HG02763 (cell line): ENCODE results near the gene RPS18.

Experiments
- ATAC-seq: cut with Tn5 transposase; IDR thresholded peaks from one replicate; pipeline ENCODE4 v1.9.1; 2021; ENCODE audit warnings: mild to moderate bottlenecking, moderate library complexity; ENCODE audit not compliant: unreplicated experiment

RPS18 gene

DNA sequence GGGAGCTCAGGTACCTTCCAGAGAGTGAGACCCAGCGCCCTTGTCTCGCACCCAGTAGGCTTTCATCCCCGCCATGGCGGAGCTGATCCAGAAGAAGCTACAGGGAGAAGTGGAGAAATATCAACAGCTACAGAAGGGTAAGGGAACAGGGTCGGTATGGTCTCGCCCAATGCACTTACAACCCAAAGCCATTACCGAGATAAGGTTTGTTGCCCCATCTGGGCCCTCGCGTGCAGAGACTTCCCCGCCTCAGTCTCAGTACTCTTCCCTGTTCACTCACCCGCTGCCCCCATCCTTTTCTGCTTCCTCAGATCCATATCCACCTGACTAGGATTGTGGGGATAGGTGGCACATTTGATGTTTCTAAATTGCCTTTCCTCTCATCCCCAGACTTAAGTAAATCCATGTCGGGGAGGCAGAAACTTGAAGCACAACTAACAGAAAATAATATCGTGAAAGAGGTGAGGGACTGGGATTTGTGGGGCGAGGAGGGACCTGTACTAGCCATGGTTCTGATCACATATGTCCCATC, 18.0 kb downstream of the RPS18 start:
- peak; percentile 12 for ATAC-seq

DNA sequence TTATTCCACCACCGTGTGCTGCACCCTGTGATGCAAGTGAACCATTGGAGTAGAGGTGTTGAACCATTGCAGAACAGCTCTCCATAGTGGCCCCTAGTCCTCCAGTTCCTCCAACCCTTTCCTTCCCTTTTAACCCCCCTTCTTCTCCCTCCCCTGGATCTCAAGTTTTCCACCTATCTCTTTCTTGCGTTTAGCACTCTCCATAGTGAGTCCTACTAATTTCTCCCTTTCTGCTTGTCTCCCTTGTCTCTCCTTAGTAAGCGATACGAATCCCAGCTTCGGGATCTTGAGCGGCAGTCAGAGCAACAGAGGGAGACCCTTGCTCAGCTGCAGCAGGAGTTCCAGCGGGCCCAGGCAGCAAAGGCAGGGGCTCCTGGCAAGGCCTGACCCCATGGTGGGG, 18.6 kb downstream of the RPS18 start:
- no peak for ATAC-seq

DNA sequence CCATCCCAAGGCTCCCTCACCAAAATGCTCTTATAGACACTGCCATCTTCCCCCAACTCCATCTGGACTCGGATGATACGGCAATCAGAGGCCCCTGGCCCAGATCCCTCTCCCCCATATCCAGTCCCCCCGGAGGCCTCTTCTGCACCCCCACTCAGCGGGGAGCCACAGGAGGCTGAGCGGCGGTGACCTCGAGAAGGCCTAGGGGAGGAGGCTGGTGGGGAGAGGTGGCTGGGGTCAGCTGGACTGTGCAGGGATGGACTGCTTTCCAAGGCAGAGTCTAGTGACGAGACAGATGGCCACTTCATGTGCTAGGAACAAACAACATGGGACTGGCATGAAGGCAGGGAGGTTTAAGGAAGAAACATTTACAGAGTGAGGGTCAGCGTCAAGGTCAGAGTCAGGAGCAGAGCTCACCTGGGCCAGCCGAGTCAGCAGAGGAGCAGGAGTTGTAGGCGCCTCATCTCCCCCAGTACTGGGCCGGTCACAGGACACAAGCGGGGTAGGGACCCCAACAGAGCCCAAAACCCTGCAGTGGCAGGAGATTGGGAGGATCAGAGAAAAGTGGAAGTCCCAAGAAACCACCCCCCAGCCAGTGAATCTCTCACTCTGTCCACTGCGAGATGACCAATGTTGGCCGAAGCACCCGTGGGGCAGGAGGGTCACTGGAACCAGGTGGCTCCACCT, 21.3 kb downstream of the RPS18 start:
- no peak for ATAC-seq

- no peak for ATAC-seq
These were observed 22.4 kb downstream of the RPS18 start for GRCh38 chr6:33294086-33294823.

DNA sequence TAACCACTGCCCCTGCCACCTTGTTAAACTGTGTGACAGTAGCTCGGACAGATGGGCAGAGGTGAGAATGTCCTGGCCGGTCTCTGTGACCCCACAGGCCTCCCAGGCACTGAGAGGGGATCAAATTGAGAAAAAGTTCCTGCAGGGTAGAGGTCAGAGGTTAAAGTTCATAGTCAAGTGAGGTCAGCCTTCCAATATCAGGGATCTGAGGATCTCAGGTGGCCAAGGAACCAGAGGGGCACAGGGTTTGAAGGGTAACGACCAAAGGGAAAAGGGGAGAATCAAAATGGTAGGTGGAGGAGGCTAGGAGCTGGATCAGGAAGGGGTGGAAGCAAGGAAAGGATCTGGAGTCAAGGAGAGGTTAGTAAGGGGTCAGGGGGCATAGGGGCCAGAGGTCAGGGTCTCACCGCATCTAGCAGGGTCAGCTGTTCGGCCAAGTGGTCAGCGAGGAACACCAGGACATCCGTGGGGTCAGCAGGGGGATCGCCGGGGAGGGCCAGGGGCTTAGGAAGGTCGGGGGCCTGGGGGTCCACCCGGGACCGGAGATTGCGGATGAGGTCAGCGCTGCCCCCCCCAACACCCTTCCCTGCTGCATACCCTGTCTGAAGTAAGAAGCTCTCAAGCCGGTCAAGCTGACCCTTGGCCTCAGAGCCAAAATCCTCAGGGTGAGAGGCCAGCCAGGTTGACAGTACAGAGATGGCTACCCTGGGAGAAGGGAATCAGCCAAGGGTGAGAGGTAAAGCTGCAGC, 23.9 kb downstream of the RPS18 start:
- no peak for ATAC-seq

DNA sequence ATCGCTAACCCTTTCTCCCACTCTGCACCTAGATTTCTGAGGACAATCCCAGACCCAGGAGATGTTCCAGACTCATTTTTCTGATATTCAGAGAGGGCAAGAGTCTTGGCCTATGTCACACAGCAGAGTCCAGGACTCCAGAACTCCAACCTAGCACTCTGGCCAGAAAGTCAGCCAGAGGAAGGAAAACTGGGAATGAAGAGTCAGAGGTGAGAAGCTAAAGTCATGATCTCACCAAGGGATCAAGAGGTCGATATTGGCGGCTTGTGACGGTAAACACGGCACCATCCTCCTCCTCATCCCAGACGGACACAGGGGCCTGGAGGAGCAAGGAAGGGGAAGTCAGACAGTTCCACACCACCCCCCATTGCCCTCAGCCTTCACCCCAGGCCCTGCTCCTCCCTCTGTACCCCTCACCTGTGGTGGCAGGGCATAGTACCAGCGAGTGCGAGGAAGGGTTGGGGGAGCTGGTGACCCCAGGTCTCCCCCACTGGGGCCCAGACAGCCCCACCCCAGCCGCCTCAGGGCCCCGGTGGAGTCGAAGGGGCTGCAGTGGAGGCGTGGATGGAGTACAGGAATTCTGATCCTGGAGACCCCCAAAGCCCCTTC, 25.0 kb downstream of the RPS18 start:
- ATAC-seq: no peak

DNA sequence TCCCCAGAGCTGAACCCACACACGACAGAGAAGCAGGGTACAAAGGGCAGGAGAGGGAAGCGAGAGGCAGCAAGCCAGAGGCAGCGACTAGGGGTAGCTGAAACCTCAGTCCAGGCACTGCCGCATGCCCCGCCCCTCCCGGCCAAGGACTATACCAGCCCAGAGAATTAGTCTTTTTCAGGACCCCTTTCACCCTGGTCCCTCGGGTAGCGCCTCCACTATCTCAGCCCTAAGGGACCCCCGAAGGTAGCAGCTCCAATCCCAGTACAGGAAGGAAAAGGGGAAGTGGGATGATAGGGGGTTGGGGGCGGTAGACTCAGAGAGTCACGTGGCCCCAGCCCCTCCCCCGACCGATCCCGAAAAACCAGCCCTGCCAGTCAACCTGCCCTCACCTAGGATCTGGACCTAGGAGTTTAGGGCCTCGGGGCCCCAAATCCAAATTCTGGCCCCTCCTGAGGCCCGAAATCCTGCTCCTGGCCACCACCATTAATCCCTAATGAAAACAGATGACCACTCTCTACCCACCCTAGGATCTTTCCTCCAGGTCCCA, 25.6 kb downstream of the RPS18 start:
- no peak for ATAC-seq

DNA sequence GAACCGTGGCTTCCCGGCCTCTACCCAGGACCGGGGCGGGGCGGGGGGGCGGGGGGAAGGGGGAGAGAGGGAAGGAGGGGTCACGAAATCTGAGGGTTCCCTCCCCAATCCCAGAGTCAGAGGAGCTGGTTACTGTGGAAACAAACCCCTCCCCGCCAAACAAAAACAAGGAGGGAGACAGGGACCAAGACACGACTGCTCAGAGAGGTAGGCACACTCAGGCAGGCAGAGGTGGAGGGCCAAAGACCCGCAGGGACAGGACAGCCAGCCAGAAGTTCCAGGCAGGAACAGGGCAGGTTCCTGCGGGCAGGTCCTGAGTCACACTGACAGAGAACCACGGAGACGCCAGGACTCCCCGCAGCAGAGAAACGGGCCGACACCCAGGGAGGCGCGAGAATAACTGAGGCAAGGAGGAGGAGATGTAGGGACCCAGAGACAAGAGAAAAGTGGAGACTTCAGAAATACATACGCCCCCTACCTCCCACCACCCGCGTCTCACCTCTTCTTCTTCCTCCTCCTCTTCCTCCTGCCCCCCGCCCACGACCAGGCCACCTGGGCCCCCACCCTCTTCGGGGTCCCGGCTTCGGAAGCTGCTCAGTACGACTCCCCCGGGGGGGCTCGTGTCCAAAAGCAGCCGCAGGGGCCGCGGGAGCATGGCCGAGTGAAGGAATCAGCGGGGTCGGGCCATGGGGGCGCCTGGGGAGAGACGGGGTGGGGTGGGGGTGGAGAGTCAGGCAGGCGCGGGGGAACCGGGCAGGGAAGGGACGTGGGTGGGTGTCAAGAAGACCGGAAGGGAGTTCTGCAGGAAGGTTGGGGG, 26.3 kb downstream of the RPS18 start:
- ATAC-seq: no peak

DNA sequence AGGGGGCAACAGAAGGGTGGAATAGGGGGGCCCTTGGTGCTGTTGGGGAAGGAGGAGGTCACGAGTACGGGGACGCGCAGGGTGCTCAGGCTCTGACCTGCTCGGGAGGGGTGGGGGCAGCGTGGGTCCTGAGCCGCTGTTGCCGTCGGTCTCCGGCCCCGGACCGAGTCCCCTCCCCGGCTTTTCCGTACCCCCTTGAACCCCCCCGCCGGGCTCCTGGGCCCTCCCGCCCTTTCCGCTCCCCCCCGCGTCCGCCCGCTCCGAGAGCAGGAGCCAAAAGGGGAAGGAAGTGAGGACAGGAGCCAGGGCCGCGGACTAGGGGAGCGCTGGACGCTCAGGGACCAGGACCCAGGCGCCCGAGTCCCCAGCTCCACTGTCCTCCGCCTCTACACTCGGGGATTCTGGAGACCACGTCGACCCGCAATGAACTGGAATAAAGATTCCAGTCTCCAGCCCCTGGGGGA, 26.9 kb downstream of the RPS18 start, which contains the start of gene RGL2:
Gene RGL2, minus strand, starts transcription at position 170 of the 464 bp plus-strand sequence. CDS start 332 bp downstream, outside the sequence.
- peak; percentile 26 for ATAC-seq

GRCh38 chr6:33299237-33299944, 27.5 kb downstream of the RPS18 start:
- peak; percentile 78 for ATAC-seq

- no peak for ATAC-seq
These were observed 30.0 kb downstream of the RPS18 start for GRCh38 chr6:33301877-33302276.

GRCh38 chr6:33304216-33304615, 32.3 kb downstream of the RPS18 start:
- ATAC-seq: no peak

DNA sequence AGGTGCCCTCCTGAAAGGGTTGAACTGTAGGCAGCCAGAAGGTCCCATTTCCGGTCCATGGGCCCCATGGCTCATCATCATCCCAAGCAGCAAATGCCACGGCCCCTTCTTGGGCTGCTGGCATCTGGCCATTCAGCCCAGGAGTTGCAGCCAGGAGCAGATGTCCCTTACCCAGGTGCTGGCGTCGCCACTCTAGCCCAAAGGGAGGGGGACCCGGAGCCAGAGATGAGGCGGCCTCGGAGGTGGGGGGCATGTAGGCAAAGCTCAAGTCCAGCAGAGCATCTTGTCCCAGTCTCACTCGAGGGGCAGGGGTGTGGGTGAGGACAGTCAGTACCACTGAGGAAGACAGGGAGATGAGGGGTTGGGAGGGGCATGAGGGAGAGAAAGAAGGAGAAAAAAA, 33.2 kb downstream of the RPS18 start:
- ATAC-seq: no peak

GRCh38 chr6:33306356-33306755, 34.5 kb downstream of the RPS18 start:
- no peak for ATAC-seq

- ATAC-seq: no peak
These were observed 40.7 kb downstream of the RPS18 start for GRCh38 chr6:33312361-33313104.

- ATAC-seq: no peak
These were observed 41.3 kb downstream of the RPS18 start for GRCh38 chr6:33313105-33313708.

DNA sequence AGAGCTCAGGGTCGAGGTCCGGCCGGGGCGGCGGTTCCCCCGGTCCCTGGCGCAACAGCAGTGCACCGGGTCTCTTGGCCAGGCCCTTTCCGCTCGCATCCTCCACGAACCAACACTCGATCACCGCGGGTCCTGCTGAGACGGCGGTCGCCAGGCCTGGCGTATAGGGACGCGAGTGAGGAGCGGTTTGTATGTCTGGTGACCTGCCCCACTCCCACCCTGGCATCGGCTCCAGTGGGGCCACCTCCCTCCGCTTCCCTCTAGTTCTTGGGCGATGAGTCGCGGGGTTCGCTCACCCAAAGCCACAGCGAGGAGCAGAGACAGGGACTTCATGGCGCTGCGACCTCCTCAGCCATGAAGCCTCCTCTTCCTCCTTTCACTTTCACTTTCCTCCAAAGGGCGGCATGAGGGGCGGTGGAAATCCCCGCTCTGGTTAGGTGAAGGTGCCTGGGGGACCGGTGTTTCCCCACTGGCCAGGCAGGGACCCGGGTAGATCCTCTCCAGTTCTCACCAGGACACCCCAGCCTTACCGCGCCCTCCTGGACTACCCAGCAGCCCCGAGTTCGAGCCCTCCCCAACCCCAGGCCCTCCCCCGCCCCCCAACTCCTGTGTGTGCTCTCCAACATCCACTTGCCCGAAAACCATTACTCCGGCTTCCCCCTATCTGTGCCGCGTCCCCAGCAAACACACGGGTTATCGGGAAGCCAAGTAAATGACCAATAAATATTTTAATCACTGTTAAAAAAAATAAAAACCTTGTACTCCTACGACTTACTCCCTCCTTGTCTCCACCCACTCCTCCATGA, 42.0 kb downstream of the RPS18 start, which contains the start of gene TAPBP:
Gene TAPBP, minus strand, starts transcription at position 370 of the 806 bp plus-strand sequence. Its CDS starts 37 bp downstream, at position 333.
- ATAC-seq: peak; percentile 33
